Right kidney (tissue), 9 donors: Measurements from ENCODE around the gene MRI1.
"Not testable (repeated sequence)": the region's sequence is repeated elsewhere in the genome, so short reads cannot be mapped to it uniquely, and the experiment has no call there.

Experiments
- DNase-seq: peaks from one replicate; pipeline ENCODE4 v3.0.0-alpha.2; 2016
- long read RNA-seq, 8 donors: transcript quantifications; one replicate each; lab custom pipeline, GENCODE V29; 2026

MRI1 gene
- long read RNA-seq, donor 1, partial matches to known transcripts, result 7 of 17 reads
- long read RNA-seq, donor 1, other reads (novel, unspliced or antisense), result 6 of 17 reads
- long read RNA-seq, donor 2, partial matches to known transcripts, result 0 of 1 reads
- long read RNA-seq, donor 2, other reads (novel, unspliced or antisense), result 0 of 1 reads
- long read RNA-seq, donor 3, partial matches to known transcripts, result 0 of 4 reads
- long read RNA-seq, donor 3, other reads (novel, unspliced or antisense), result 0 of 4 reads
- long read RNA-seq, donor 4, partial matches to known transcripts, result 68 of 70 reads
- long read RNA-seq, donor 4, other reads (novel, unspliced or antisense), result 0 of 70 reads
- long read RNA-seq, donor 5, partial matches to known transcripts, result 0 of 3 reads
- long read RNA-seq, donor 5, other reads (novel, unspliced or antisense), result 0 of 3 reads
- long read RNA-seq, donor 6, result 0 reads
- long read RNA-seq, donor 7, result 0 reads
- long read RNA-seq, donor 8, transcript MRI1-201 (6 exons, 1,735 nt), result major isoform, 8 of 17 reads
- long read RNA-seq, donor 8, partial matches to known transcripts, result 7 of 17 reads
- long read RNA-seq, donor 8, other reads (novel, unspliced or antisense), result 0 of 17 reads

DNA sequence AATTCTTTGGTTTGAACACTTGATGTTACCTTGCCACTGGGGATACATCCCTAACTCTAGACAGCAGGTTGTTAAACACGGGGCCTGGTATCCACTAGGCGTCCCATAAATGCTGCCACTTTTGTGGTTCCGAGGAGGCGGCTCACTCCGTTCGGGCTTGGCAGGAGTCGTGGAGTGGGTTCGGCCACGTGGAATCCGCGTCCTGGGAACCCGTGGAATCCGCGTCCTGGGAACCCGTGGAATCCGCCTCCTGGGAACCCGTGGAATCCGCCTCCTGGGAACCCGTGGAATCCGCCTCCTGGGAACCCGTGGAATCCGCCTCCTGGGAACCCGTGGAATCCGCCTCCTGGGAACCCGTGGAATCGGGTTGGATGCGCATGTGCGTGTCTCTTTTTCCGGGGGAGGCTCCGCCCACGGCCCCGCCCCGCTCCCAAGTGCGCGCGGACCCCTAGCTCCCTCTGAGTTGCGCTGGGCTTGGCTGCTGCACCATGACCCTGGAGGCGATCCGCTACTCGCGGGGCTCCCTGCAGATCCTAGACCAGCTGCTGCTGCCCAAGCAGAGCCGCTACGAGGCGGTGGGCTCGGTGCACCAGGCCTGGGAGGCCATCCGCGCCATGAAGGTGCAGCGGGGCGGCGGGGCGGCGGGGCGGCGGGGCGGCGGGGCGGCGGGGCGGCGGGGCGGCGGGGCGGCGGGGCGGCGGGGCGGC lies at the start of gene MRI1:
Gene MRI1 (plus strand): TSS at position 422 of the 707 bp plus-strand sequence. CDS start 67 bp downstream, at position 489.
- DNase-seq, result peak; percentile 70

- no peak for DNase-seq
These were observed 47.1 kb upstream of the MRI1 start for GRCh38 chr19:13717194-13717643.

GRCh38 chr19:13718733-13719132 lies 45.6 kb upstream of the MRI1 start:
- no peak for DNase-seq

GRCh38 chr19:13722146-13722545 lies 42.2 kb upstream of the MRI1 start:
- no peak for DNase-seq

DNA sequence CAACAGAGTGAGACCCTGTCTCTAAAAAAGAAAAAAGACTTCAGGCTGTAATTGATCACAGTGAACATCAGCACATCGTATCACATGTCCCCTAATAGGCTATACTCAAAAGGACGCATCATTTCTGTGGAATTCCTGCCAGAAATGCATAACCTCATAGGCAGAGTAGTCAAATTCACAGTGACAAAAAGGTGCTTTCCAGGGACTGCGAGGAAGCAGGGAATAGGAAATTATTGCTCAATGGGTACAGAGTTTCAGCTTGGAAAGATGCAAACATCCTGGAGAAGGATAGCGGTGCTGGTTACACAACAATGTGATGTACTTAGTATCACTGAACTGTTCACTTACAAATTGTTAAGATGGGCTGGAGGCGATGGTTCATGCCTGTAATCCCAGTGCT lies 41.1 kb upstream of the MRI1 start:
- DNase-seq, result no peak

- DNase-seq, result no peak
These were observed 38.0 kb upstream of the MRI1 start for GRCh38 chr19:13726323-13726722.

DNA sequence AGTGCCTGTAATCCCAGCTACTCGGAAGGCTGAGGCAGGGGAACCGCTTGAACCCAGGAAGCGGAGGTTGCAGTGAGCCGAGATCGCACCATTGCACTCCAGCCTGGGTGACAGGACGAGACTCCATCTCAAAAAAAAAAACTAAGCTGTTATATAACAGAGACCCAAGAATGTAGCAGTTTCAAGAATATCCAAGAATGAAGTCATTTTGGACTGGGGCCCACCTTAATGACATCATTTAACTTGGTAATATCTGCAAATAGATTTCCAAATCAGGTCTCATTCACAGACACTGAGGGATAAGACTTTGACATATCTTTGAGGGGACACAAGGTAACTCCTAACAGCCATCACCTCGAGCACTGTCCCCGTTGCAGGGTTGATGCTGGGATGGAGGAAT lies 36.5 kb upstream of the MRI1 start:
- DNase-seq, result no peak

GRCh38 chr19:13729859-13730258 lies 34.5 kb upstream of the MRI1 start:
- DNase-seq, result no peak

DNA sequence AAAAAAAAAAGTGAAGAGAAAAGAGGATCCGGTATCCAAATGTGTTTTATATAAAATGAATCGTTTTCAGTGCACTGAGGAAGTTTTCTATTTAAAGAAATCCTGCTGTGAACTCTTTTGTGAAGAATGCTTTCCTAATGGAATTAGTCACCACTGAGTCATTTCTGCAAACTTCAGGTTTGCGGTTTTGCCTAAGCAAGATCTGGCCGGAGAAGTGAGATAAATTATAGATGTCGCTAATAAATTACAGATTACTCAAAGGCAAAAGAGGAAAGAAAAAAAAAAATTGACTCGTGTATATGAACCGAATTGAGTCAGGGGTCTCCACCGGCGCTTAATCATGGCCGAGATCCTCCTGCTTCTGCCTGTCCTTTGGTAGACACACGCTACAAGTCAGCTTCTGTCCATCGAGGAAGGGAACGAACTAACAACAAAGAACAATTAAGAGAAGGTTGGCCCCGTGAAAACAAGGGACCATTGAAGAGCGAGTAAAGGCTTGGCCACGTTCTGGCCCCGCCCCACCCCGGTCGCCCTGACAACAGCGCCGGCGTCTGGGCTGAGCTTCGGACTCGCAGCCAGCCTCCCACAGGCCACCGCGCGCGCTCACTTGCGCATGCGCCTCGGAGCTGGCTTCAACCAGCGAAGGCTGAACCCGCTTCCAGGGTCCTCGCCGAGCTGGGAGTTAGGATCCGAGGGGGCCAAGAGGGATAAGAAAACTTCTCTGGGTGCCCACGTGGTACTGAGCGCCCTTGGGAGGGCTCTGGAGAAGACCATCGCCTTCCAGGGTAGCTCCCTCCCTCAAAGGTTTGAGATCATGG lies 33.0 kb upstream of the MRI1 start:
- DNase-seq, result peak; percentile 85

- no peak for DNase-seq
These were observed 32.0 kb upstream of the MRI1 start for GRCh38 chr19:13732337-13732736.

- DNase-seq, result no peak
These were observed 29.6 kb upstream of the MRI1 start for GRCh38 chr19:13734751-13735150.

DNA sequence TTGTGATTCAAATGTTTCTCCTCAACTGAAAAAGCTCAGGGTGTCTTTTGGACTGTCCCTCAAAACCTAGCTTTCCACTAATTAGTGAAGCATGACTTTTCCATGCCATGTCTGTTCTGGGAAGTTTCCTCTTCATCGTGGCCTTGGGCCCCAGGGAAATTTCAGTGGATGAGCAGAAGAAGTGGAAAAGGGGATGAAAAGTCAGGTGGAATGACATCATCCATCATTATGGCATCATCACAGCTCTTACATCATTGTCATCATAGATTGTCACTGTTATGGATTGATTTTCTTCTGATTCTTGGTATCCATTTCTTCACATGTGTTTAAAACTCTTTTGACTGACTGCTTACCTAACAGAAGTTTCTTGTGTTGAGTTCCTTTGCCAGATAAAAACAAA lies 26.2 kb upstream of the MRI1 start:
- no peak for DNase-seq

GRCh38 chr19:13741893-13742292 lies 22.4 kb upstream of the MRI1 start:
- DNase-seq, result no peak

DNA sequence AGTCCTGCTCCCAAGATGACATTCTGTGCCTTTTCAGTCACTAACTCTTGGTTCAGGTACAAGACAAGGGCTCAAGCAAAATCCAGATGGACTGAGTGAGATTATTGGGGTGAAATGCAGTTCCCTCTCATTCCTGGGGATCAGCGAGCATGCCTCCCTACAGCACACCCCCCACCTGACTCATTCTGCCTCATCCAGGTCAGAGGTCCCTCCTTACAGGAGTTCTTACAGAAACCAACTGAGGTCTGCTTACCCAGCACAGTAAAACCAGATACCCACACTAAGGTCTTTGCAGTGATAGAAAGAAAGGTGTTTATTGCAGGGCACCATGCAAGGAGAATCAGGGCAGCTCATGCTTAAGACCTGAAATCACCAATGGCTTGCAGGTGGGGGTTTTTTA lies 21.6 kb upstream of the MRI1 start:
- DNase-seq, result no peak

DNA sequence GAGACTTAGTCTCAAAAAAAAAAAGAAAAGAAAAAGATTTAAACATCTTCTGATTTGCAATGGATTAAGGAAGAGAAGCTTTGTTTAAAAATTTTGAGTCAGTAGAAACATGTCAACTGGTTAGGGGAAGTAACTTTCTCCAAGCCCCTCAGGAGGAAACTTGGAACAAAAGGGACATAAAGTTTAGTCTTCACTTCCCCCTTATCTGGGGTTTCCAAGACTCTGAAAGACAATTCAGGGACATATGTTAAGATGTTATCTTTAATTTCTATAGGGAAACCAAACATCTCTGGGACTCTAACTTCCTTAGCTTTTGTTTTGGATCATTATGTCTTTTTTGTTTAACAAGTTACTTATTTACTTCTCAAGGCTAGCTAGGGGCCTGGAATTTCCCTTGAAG lies 20.1 kb upstream of the MRI1 start:
- DNase-seq, result no peak

- DNase-seq, result no peak
These were observed 17.2 kb upstream of the MRI1 start for GRCh38 chr19:13747098-13747453.

DNA sequence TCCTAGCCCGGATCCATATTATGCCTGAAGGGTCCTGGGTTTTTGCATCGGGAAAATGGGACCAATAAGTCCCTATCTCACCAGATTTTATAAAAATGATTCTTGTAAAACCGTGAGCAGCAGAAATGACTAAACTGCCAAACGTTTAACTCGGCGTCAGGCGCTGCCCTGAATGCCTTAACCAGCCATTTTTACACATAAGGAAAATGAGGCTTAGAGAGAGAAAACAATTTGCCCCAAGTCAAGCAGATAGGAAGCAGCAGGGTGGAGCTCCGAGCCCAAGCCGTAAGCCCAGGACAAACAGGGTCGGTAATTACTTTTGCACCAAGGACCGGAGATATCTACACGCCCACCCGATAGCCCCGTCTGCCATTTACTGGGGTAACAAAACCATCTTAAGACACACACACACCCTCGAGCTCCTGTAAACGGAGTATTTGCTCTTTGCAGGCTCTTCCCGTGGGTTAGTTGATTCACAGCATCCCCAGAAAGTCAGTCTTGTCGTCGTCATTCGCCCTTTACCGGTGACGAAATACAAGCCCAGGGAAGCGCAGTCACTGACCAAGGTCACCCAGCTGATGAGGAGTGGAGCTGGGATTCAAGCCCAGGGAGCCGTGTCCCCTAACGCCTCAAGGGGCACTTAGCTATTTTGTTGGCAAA lies 16.0 kb upstream of the MRI1 start:
- no peak for DNase-seq

DNA sequence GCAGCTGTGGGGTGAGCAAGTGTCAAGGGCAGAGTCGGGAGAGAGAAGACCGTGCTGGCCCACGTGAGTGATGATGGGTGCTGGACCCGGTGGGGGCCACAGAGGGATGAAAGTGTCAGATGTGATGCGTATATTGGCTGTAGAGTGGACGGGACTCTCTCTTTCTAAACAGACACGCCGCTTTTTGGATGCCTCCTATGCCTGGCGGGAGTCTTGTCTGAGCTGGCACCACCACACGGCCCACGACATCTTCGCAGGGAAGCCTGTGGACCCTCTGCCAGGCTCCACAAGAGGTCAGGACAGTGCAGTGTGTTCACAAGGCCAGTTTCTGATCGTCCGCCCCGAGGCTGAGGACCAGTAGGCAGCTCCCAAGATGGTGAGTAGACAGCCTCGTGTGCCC lies 12.9 kb upstream of the MRI1 start:
- DNase-seq, result no peak

- not testable (repeated sequence) for DNase-seq
These were observed 10.7 kb upstream of the MRI1 start for GRCh38 chr19:13753622-13754021.

DNA sequence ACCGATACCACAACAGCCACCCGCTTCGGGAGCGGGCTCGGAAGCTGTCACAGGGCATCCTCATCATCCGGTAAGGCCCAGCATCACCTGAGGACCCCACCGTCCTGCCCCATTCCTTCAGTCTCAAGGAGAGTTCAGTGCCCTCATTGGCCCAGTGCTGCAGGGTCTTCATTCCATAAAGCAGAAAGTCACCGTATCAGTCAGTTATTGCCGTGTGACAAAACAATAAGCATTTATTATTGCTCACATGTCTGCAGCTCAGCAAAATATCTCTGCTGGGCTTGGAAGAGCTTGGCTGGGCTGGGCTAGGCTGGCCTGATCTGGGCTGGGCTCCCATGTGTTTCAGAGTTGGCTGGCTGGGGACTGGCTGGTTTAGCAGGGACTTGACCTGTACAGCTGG lies 8.1 kb upstream of the MRI1 start:
- no peak for DNase-seq

GRCh38 chr19:13757805-13758772 lies 6.2 kb upstream of the MRI1 start:
- no peak for DNase-seq
